DMS53 treated with DMSO at 0.1 percent for 48 hours (cell line): ENCODE measurements around the gene ACOT13.
A peak's percentile ranks its signal among the peaks of the same experiment; 100 is the strongest.
"Not testable (repeated sequence)": the region's sequence is repeated elsewhere in the genome, so short reads cannot be mapped to it uniquely, and the experiment has no call there.

Experiments used
- DNase-seq: peaks from one replicate; lab custom pipeline; 2025; ENCODE audit not compliant: unreplicated experiment; lab: John Stamatoyannopoulos, UW

The ACOT13 gene

GRCh38 chr6:24661759-24662158 is 5.1 kb upstream of the ACOT13 start:
- peak; percentile 19 for DNase-seq

- DNase-seq = no peak
Measured at GRCh38 chr6:24662236-24662635, 4.6 kb upstream of the ACOT13 start.

- DNase-seq = no peak
Measured at GRCh38 chr6:24663189-24663588, 3.7 kb upstream of the ACOT13 start.

- DNase-seq = no peak
Measured at GRCh38 chr6:24664046-24664987, 2.6 kb upstream of the ACOT13 start.

GRCh38 chr6:24666097-24666640 is 708 bp upstream of the ACOT13 start:
- DNase-seq = peak; percentile 63

- DNase-seq = no peak
Measured at GRCh38 chr6:24667378-24667803, 514 bp downstream of the ACOT13 start.

- DNase-seq = not testable (repeated sequence)
Measured at GRCh38 chr6:24668066-24668996, 1.5 kb downstream of the ACOT13 start.

- no peak for DNase-seq
Measured at GRCh38 chr6:24668997-24669361, 2.1 kb downstream of the ACOT13 start.

- DNase-seq = not testable (repeated sequence)
Measured at GRCh38 chr6:24670492-24670891, 3.6 kb downstream of the ACOT13 start.

- DNase-seq = not testable (repeated sequence)
Measured at GRCh38 chr6:24671077-24671476, 4.2 kb downstream of the ACOT13 start.

- no peak for DNase-seq
Measured at GRCh38 chr6:24672620-24673182, 5.8 kb downstream of the ACOT13 start.

- no peak for DNase-seq
Measured at GRCh38 chr6:24673625-24674024, 6.7 kb downstream of the ACOT13 start.

- not testable (repeated sequence) for DNase-seq
Measured at GRCh38 chr6:24678792-24679352, 12.0 kb downstream of the ACOT13 start.

GRCh38 chr6:24680582-24680981 is 13.7 kb downstream of the ACOT13 start:
- no peak for DNase-seq

- DNase-seq = no peak
Measured at GRCh38 chr6:24683297-24684296, 16.7 kb downstream of the ACOT13 start.

GRCh38 chr6:24686408-24686807 is 19.5 kb downstream of the ACOT13 start:
- no peak for DNase-seq

- DNase-seq = no peak
Measured at GRCh38 chr6:24686946-24687345, 20.1 kb downstream of the ACOT13 start.

- DNase-seq = no peak
Measured at GRCh38 chr6:24689964-24690363, 23.1 kb downstream of the ACOT13 start.

GRCh38 chr6:24690593-24690992 is 23.7 kb downstream of the ACOT13 start:
- DNase-seq = no peak
